ENCODE data around the gene EFCAB5. TPM values are rescaled to one million over a fixed set of nuclear protein-coding genes. Genes with fewer than 3 reads are reported as not detected.
"Not testable (repeated sequence)": the region's sequence is repeated elsewhere in the genome, so short reads cannot be mapped to it uniquely, and the experiment has no call there.

The EFCAB5 gene
- total and polyA plus RNA-seq, 10 of the 15 experiments (the other 5 are each of a cell fraction or from before 2014, with no cell fraction given), result 0.39 to 2.6 (median 1.0) TPM

DNA sequence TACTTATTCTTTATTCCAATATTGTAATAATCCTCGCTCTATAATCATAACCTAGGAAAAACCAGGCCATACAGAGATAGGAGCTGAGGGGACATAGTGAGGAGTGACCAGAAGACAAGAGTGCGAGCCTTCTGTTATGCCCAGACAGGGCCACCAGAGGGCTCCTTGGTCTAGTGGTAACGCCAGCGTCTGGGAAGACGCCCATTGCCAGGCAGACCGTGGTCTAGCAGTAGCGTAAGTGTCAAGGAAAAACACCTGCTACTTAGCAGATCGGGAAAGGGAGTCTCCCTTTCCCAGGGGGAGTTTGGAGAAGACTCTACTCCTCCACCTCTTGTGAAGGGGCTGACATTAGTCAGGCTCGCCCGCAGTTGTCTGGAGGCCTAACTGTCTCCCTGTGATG lies 70.5 kb downstream of the EFCAB5 start:
- intact Hi-C loops (cut with micrococcal nuclease; ENCODE audit: unreplicated experiment); H3K4me2 ChIP-seq (ENCODE audit: control insufficient read depth, insufficient read depth); POLR2A ChIA-PET; H3K9ac ChIP-seq (ENCODE audit: control insufficient read depth, insufficient read depth, low read length); H3K9me3 ChIP-seq (replicated peaks; ENCODE audit: control insufficient read depth, insufficient read depth, low read length); H3K27ac ChIP-seq (ENCODE audit: control insufficient read depth, insufficient read depth); FAIRE-seq; DNase-seq (ENCODE audit: low read depth, low spot score); BruUV-seq (replicated peaks); SMC1A ChIA-PET (ENCODE audit: uncharacterized antibody, unreplicated experiment); ATAC-seq; H3K4me1 ChIP-seq (ENCODE audit: control insufficient read depth, insufficient read depth, low read length); RAD21 ChIA-PET (ENCODE audit: unreplicated experiment); H2AFZ ChIP-seq (ENCODE audit: control insufficient read depth, low read depth, low read length); H3K27me3 ChIP-seq (replicated peaks in 1 of 2; ENCODE audit: control insufficient read depth in 2 of 2, insufficient read depth in 2 of 2, low read length in 1 of 2); H3K79me2 ChIP-seq (ENCODE audit: control insufficient read depth, insufficient read depth, low read length); CTCF ChIA-PET; H3K36me3 ChIP-seq (ENCODE audit: control insufficient read depth in 2 of 2, insufficient read depth in 2 of 2, low read length in 1 of 2); in situ Hi-C loops (cut with MboI); H4K20me1 ChIP-seq (ENCODE audit: control insufficient read depth, insufficient read depth); H3K4me3 ChIP-seq: not testable (repeated sequence)
- TF ChIP-seq, protein P1, sequence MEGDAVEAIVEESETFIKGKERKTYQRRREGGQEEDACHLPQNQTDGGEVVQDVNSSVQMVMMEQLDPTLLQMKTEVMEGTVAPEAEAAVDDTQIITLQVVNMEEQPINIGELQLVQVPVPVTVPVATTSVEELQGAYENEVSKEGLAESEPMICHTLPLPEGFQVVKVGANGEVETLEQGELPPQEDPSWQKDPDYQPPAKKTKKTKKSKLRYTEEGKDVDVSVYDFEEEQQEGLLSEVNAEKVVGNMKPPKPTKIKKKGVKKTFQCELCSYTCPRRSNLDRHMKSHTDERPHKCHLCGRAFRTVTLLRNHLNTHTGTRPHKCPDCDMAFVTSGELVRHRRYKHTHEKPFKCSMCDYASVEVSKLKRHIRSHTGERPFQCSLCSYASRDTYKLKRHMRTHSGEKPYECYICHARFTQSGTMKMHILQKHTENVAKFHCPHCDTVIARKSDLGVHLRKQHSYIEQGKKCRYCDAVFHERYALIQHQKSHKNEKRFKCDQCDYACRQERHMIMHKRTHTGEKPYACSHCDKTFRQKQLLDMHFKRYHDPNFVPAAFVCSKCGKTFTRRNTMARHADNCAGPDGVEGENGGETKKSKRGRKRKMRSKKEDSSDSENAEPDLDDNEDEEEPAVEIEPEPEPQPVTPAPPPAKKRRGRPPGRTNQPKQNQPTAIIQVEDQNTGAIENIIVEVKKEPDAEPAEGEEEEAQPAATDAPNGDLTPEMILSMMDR (IDR thresholded peaks at IDR 0.05 in 2 of 3, conservative IDR thresholded peaks at IDR 0.05 in 1 of 3; ENCODE audit: control insufficient read depth in 2 of 3, extremely low read depth in 1 of 3, insufficient read depth in 1 of 3, low read depth in 3 of 3, low read length in 3 of 3), result 0 out of 6 replicates have a peak, but pooled peaks of 1 of the 3 experiments have one; percentile 5
- 85% methylated on average over 10 of the region's 10 CpGs for WGBS (ENCODE audit: insufficient coverage, insufficient replicate concordance, low lambda C conversion rate, missing lambda C conversion rate)

DNA sequence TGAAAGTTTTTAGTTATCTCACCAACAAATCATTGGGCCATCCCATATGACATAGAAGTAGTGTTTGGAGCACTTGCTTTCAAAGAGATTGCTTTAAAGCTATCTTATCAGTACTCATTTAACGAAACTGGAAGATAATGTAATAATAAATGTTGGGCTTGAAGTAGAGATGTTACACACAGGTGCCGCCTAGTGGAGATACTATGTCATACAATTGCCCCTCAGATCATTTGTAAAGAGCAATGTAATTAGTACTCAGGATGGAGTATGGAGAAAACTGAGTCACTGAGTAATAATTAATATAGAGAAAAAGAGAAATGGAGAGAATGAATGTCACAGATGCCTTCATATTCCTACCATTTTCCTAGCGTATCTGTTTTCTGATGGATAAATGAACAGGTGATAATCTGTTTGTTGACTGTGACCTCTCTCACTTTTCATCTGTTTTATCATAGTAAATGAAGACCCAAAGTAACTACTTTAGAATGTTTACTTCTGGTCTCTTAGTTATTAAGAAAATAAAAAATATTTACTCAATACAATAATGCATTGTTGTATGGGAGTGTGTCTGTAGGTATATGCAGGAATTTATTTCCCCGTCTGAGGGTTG lies 80.4 kb downstream of the EFCAB5 start:
- Histone ChIP-seq H3K27me3 (replicated peaks in 1 of 2; ENCODE audit: control insufficient read depth in 2 of 2, insufficient read depth in 2 of 2, low read length in 1 of 2) (no peaks in the 10 kb centered on the region), H3K9me3 (replicated peaks; ENCODE audit: control insufficient read depth, insufficient read depth, low read length) (no peaks in the 10 kb centered on the region), H2AFZ (ENCODE audit: control insufficient read depth, low read depth, low read length) (peak overlapping the region; percentile 41), H3K9ac (ENCODE audit: control insufficient read depth, insufficient read depth, low read length) (no peak overlapping the region), H3K4me1 (ENCODE audit: control insufficient read depth, insufficient read depth, low read length) (no peaks in the 10 kb centered on the region), H3K4me2 (ENCODE audit: control insufficient read depth, insufficient read depth) (no peak overlapping the region), H3K4me3 (no peak overlapping the region), H3K36me3 (ENCODE audit: control insufficient read depth in 2 of 2, insufficient read depth in 2 of 2, low read length in 1 of 2) (no peaks in the 10 kb centered on the region), H4K20me1 (ENCODE audit: control insufficient read depth, insufficient read depth) (no peaks in the 10 kb centered on the region), H3K79me2 (ENCODE audit: control insufficient read depth, insufficient read depth, low read length) (no peaks in the 10 kb centered on the region), H3K27ac (ENCODE audit: control insufficient read depth, insufficient read depth) (no peak overlapping the region)
- DNase-seq (ENCODE audit: low read depth, low spot score) (no peak), ATAC-seq (peak; percentile 77), FAIRE-seq (peak; percentile 52)
- no TSS peak for BruUV-seq (replicated peaks)
- 25% methylated on average over 4 of the region's 4 CpGs for WGBS (ENCODE audit: insufficient coverage, insufficient replicate concordance, low lambda C conversion rate, missing lambda C conversion rate)
- ChIA-PET SMC1A (ENCODE audit: uncharacterized antibody, unreplicated experiment) (interaction anchor here (0.7 to 4.1 kb wide), 16 partner anchors 8 to 442 kb away, joined by 3 to 53 read pairs (median 4); partner anchors contain the start of gene SSH2), CTCF (interaction anchor here (0.6 to 3.4 kb wide), 34 partner anchors 9 to 405 kb away, joined by 3 to 38 read pairs (median 3); no protein-coding TSS in a partner anchor), POLR2A (no interaction called here), RAD21 (ENCODE audit: unreplicated experiment) (interaction anchor here (0.7 to 1.5 kb wide), 15 partner anchors 7 to 218 kb away, joined by 3 to 14 read pairs (median 3); partner anchors contain the start of gene SSH2)
- intact Hi-C loops (cut with micrococcal nuclease; ENCODE audit: unreplicated experiment) (loop anchor here (1.0 to 5.0 kb wide), 3 partner anchors 90 to 440 kb away; partner anchors contain the start of gene SSH2), in situ Hi-C loops (cut with MboI) (no loop called here)
- TF ChIP-seq SMAD5 (IDR thresholded peaks at IDR 0.05; ENCODE audit: low read depth) (no peak), BACH1 (IDR thresholded peaks at IDR 0.05; ENCODE audit: borderline replicate concordance) (0 out of 2 replicates have a peak, but pooled peaks have one; percentile 21), HDAC6 (IDR thresholded peaks at IDR 0.05; ENCODE audit: unreplicated experiment) (no peak), SMC3 (IDR thresholded peaks at IDR 0.05; ENCODE audit: borderline replicate concordance, low read length) (peak; percentile 76; the same call in 1 of the 2 replicates), SIN3A (IDR thresholded peaks at IDR 0.05; ENCODE audit: low read depth, low read length) (no peak)
- TF ChIP-seq, protein P2, sequence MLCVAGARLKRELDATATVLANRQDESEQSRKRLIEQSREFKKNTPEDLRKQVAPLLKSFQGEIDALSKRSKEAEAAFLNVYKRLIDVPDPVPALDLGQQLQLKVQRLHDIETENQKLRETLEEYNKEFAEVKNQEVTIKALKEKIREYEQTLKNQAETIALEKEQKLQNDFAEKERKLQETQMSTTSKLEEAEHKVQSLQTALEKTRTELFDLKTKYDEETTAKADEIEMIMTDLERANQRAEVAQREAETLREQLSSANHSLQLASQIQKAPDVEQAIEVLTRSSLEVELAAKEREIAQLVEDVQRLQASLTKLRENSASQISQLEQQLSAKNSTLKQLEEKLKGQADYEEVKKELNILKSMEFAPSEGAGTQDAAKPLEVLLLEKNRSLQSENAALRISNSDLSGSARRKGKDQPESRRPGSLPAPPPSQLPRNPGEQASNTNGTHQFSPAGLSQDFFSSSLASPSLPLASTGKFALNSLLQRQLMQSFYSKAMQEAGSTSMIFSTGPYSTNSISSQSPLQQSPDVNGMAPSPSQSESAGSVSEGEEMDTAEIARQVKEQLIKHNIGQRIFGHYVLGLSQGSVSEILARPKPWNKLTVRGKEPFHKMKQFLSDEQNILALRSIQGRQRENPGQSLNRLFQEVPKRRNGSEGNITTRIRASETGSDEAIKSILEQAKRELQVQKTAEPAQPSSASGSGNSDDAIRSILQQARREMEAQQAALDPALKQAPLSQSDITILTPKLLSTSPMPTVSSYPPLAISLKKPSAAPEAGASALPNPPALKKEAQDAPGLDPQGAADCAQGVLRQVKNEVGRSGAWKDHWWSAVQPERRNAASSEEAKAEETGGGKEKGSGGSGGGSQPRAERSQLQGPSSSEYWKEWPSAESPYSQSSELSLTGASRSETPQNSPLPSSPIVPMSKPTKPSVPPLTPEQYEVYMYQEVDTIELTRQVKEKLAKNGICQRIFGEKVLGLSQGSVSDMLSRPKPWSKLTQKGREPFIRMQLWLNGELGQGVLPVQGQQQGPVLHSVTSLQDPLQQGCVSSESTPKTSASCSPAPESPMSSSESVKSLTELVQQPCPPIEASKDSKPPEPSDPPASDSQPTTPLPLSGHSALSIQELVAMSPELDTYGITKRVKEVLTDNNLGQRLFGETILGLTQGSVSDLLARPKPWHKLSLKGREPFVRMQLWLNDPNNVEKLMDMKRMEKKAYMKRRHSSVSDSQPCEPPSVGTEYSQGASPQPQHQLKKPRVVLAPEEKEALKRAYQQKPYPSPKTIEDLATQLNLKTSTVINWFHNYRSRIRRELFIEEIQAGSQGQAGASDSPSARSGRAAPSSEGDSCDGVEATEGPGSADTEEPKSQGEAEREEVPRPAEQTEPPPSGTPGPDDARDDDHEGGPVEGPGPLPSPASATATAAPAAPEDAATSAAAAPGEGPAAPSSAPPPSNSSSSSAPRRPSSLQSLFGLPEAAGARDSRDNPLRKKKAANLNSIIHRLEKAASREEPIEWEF (IDR thresholded peaks at IDR 0.05; ENCODE audit: insufficient replicate concordance, low read depth, low read length), result no peak

Measured in GM12878 (cell line).